ENCODE data around the gene FOSL1.

Gene FOSL1

GRCh38 chr11:65919573-65920371 is 19.6 kb upstream of the FOSL1 start:
- no peak for DNase-seq (ENCODE audit: low read depth, low spot score)

GRCh38 chr11:65919141-65919572 is 19.0 kb upstream of the FOSL1 start, which contains the start of gene DRAP1:
Gene DRAP1, plus strand, starts transcription at chr11:65919426. Its CDS starts 76 bp downstream, at chr11:65919502.
- DNase-seq (ENCODE audit: low read depth, low spot score), result peak; percentile 87

- no peak for DNase-seq (ENCODE audit: low read depth, low spot score)
Observed at GRCh38 chr11:65918211-65919140, 18.3 kb upstream of the FOSL1 start, which contains the start of gene C11orf68. Gene C11orf68, minus strand, starts transcription at chr11:65919062. Its CDS starts 31 bp downstream, at chr11:65919031.

- DNase-seq (ENCODE audit: low read depth, low spot score), result no peak
Observed at GRCh38 chr11:65917434-65918210, 17.4 kb upstream of the FOSL1 start.

GRCh38 chr11:65917077-65917433 is 16.9 kb upstream of the FOSL1 start:
- no peak for DNase-seq (ENCODE audit: low read depth, low spot score)

- DNase-seq (ENCODE audit: low read depth, low spot score), result no peak
Observed at GRCh38 chr11:65916391-65916790, 16.2 kb upstream of the FOSL1 start.

GRCh38 chr11:65915821-65916251 is 15.6 kb upstream of the FOSL1 start:
- DNase-seq (ENCODE audit: low read depth, low spot score), result peak; percentile 75

GRCh38 chr11:65915101-65915820 is 15.1 kb upstream of the FOSL1 start:
- DNase-seq (ENCODE audit: low read depth, low spot score), result no peak

GRCh38 chr11:65912845-65913244 is 12.7 kb upstream of the FOSL1 start:
- DNase-seq (ENCODE audit: low read depth, low spot score), result no peak

- DNase-seq (ENCODE audit: low read depth, low spot score), result no peak
Observed at GRCh38 chr11:65911682-65912568, 11.7 kb upstream of the FOSL1 start.

- DNase-seq (ENCODE audit: low read depth, low spot score), result no peak
Observed at GRCh38 chr11:65907878-65908277, 7.7 kb upstream of the FOSL1 start.

GRCh38 chr11:65906602-65907001 is 6.4 kb upstream of the FOSL1 start:
- DNase-seq (ENCODE audit: low read depth, low spot score), result no peak

GRCh38 chr11:65903715-65904114 is 3.5 kb upstream of the FOSL1 start:
- DNase-seq (ENCODE audit: low read depth, low spot score), result no peak

- DNase-seq (ENCODE audit: low read depth, low spot score), result no peak
Observed at GRCh38 chr11:65903068-65903481, 2.9 kb upstream of the FOSL1 start.

- DNase-seq (ENCODE audit: low read depth, low spot score), result no peak
Observed at GRCh38 chr11:65900899-65901180, 652 bp upstream of the FOSL1 start.

- no peak for DNase-seq (ENCODE audit: low read depth, low spot score)
Observed at GRCh38 chr11:65899356-65900124, 648 bp downstream of the FOSL1 start.

GRCh38 chr11:65898656-65899355 is 1.4 kb downstream of the FOSL1 start:
- DNase-seq (ENCODE audit: low read depth, low spot score), result no peak

GRCh38 chr11:65897020-65897471 is 3.1 kb downstream of the FOSL1 start:
- no peak for DNase-seq (ENCODE audit: low read depth, low spot score)

Data from brain pericyte (primary cell).